Gastrocnemius medialis (tissue), 4 donors: ENCODE results near the gene ZFP36L2.

Source experiments
- CTCF ChIP-seq, 5 experiments: fragments of 450-650 bp in 3 of 5; fragments of 200-600 bp in 2 of 5; sonication (generic) in 2 of 5; IDR thresholded peaks in 4 of 5; conservative IDR thresholded peaks in 1 of 5; 1 replicate in 4 of 5; 2 replicates in 1 of 5; pipeline ENCODE4 v1.5.1; 2016 to 2019; ENCODE audit warnings: antibody characterized with exemption in 5 of 5, mild to moderate bottlenecking in 3 of 5, moderate library complexity in 3 of 5
- POLR2A ChIP-seq, 2 donors: fragments of 450-650 bp; IDR thresholded peaks; one replicate each; pipeline ENCODE4 v1.6.1; 2017; ENCODE audit warnings: antibody characterized with exemption in 2 of 2, mild to moderate bottlenecking in 2 of 2, moderate library complexity in 2 of 2

DNA sequence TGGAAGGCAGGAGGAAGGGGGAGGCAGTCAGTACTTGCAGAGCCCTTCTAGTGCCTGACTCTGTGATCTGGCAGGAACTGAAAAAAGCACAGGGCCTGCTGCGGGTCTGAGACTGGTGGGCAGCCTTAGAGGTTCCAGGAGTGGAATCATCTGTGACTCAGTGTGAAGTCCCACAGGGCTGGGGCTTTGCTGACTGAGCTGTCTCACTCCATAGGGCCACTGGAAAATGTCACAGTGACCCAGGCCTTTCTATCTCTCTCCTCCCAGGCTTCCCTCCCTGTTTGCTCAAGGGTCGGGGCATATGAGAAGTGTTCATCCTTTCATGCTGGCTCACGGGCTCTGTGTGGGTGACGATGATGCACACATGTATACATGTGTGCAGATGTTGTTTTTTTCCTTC, 47.1 kb upstream of the ZFP36L2 start:
- TF ChIP-seq CTCF (IDR thresholded peaks at IDR 0.05 in 4 of 5, conservative IDR thresholded peaks at IDR 0.05 in 1 of 5), result no peak
- TF ChIP-seq POLR2A (IDR thresholded peaks at IDR 0.05), result no peak
